Limb (tissue), 2 donors: ENCODE data around the gene TMEM92.

Source experiments
- DNase-seq, 2 donors: peaks; one replicate each; pipeline ENCODE4 v3.0.0-alpha.2; 2016; ENCODE audit errors: extremely low spot score in 2 of 2

The TMEM92 gene

DNA sequence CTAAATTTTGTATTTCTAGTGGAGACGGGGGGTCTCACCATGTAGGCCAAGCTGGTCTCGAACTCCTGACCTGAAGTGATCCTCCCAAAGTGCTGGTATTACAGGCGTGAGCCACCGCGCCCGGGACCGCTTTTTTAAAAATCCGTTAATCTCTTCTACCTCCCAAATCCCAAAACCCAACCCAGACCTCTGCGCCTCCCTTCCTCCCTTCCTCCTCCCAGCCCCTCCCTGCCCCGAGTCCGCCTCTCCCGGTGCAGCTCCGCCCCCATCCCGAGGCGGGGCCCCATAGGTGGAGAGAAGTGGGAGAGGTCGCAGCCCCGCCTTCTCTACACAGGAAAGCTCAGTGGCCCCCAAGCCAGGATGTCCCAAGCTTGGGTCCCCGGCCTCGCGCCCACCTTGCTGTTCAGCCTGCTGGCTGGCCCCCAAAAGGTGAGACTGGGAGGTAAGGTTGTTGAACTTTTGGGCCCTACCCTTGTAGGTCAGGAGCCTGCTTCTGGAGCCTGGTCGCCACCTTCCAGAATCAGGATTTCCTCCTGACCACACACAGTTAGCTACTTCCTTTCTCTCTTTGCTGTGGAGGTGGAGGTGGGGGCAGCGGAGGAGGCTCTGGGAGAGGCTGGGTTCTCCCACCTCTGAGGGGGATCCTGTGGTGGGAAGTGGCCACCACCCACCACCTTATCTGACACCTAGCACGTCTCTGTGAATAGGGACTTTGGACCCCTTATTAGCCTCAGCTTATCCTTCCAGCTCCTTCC is at the start of gene TMEM92:
Gene TMEM92 (plus strand): TSS at position 325 of the 755 bp plus-strand sequence. CDS start 36 bp downstream, at position 361.
- DNase-seq: no peak

DNA sequence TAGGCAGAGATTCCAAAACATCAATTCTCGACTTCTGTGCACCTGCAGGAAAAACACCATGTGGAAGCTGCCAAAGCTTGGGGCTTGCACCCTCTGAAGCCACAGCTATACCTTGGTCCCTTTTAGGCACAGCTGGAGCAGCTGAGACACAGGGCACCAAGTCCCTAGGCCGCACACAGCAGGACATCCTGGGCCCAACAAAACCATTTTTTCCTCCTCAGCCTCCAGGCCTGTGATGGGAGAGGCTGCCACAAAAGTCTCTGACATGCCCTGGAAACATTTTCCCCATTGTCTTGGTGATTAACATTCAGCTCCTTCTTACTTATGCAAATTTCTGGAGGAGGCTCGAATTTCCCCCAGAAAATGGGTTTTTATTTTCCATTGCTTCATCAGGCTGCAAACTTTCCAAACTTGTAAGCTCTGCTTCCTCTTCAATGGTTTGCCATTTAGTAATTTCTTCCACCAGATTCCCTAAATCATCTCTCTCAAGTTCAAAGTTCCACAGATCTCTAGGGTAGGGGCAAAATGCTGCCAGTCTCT is 48.5 kb upstream of the TMEM92 start:
- no peak for DNase-seq

DNA sequence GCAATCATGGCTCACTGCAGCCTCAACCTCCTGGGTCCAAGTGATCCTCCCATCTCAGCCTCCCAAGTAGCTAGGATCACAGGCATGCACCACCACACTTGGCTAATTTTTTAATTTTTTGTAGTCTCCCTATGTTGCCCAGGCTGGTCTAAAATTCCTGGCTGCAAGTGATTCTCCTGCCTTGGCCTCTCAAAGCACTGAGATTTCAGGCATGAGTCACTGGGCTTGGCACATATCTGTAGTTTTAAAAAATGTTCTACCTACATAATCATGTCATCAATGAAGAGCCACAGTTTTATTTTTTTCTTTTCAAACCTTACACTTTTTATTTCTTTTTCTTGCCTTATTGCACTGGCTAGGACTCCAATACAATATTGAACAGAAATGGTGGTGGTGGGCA is 39.7 kb upstream of the TMEM92 start:
- DNase-seq: no peak

DNA sequence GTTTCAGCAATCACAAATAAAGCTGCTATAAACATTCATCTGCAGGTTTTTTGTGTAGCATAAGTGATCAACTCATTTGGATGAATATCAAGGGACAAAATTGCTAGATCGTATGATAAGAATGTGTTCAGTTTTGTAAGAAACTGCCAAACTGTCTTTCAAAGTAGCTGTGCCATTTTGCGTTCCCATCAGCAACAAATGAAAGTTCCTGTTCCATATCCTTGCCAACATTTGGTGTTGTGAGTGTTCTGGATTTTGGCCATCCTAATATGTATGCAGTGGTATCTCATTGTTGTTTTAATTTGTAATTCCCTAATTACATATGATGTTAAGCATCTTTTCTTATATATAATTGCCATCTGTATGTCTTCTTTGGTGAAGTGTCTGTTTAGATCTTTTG is 36.4 kb upstream of the TMEM92 start:
- DNase-seq: no peak

DNA sequence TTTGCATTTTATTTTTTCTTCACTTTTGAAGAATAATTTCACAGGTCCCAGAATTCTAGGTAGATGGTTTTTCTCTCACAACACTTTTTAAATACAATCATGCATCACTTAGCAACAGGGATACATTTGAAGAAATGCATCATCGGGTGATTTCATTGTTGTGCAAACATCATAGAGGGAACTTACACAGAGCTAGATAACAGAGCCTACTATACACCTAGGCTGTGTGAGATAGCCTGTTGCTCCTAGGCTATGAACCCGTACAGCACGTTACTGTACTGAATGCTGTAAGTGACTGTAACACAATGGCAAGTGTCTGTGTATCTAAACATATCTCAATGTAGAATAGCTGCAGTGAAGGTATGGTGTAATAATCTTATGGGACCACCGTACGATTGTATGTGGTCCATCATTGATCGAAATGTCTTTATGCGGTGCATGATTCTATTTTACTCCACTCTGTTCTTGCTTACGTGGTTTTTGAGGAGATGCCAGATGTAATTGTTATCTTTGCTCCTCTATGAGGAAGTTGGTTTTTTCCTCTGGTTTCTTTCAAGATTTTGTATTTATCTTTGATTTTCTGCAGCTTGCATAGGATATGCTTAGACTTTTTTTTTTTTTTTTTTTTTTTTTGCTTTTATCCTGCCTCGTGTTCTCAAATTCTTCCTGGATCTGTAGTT is 35.5 kb upstream of the TMEM92 start:
- DNase-seq: no peak

DNA sequence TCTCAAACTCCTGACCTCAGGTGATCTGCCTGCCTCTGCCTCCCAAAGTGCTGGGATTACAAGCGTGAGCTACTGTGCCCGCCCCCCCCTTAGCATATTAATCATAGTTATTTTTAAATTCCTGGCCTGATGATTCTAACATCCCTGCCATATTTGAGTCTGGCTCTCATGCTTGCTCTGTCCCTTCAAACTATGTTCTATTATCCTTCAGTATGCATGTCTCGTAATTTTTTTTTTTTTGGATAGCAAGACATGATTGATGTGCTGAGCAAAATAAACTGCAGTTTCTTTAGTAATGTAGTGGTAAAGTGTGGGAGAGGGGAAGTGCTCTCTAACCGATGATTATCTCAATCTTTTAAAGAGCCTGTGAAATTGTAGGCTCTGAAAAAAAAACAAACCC is 34.3 kb upstream of the TMEM92 start:
- no peak for DNase-seq

DNA sequence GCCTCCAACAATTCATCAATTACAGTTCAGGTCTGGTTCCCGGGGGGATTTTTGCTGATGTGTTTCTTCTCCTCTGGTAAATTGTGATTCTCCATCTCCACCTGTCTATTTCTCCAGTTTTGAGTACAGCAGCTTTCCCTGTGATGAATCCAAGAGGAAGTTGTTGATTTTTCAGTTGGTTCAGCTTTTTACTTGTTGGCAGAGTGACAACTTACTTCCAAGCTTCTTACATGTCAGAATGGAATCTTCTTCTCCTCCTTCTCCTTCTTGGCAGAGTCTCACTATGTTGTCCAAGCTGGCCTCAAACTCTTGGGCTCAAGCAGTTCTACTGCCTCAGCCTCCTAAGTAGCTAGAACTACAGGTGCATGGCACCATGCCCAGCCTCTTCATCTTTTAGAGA is 33.4 kb upstream of the TMEM92 start:
- no peak for DNase-seq

DNA sequence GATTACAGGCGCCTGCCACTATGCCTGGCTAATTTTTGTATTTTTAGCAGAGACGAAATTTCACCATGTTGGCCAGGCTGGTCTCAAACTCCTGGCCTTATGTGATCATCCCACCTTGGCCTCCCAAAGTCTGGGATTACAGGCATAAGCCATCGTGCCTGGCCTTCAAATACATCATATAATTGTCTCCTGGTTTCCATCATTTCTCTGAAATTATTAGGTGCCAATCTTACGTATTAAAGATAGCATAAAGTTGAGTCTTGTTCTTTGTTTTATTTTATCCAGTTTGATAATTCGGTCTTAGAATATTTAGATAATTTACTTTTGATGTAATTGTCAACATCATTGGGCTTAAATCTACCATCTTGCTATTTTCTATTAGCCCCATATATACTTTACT is 32.8 kb upstream of the TMEM92 start:
- DNase-seq: no peak

DNA sequence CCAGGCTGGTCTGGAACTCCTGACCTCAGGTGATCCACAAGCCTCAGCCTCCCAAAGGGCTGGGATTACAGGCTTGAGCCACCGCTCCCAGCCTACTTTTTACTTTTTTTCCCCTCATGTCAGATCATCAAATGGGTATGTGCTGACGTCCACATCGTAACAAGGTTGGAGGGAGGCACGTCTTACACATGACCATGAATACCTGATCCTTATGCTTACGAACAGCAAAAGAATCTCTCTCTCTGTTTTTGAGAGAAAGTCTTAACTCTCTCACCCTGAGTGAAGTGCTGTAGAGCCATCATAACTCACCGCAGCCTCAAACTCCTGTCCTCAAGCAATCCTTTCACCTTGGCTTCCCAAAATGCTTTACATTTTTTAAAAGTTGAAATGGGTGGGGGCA is 29.5 kb upstream of the TMEM92 start:
- DNase-seq: no peak

DNA sequence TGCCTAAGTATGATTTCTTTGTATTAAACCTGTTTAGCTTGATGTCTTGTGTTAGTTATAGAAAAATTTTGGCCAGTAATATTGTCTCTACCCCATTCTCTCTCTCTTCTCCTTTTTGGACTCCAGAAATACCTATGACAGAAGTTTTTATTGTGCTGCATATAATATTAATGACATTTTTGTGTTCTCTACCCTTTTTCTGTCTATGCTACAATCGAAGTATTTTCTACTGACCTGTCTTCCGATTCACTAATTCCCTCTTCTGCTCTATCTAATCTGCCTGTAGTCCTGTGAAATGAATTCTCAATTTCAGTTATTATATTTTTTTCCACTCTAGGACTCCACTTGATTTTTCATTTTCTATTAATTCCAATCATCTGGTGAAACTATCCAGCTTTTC is 26.0 kb upstream of the TMEM92 start:
- no peak for DNase-seq

DNA sequence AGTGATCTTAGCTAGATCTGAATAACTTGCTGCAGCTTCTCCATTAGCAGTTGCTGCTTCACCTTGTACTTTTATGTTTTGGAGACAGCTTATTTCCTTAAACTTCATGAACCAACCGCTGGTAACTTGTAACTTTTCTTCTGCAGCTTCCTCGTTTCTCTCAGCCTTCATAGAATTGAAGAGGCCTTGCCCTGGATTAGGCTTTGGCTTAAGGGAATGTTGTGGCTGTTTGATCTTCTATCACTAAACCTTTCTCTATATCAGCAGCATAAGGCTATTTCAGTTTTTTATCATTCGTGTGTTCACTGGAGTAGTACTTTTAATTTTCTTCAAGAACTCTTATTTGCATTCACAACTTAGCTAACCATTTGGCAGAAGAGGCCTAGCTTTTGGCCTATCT is 21.5 kb upstream of the TMEM92 start:
- DNase-seq: no peak

DNA sequence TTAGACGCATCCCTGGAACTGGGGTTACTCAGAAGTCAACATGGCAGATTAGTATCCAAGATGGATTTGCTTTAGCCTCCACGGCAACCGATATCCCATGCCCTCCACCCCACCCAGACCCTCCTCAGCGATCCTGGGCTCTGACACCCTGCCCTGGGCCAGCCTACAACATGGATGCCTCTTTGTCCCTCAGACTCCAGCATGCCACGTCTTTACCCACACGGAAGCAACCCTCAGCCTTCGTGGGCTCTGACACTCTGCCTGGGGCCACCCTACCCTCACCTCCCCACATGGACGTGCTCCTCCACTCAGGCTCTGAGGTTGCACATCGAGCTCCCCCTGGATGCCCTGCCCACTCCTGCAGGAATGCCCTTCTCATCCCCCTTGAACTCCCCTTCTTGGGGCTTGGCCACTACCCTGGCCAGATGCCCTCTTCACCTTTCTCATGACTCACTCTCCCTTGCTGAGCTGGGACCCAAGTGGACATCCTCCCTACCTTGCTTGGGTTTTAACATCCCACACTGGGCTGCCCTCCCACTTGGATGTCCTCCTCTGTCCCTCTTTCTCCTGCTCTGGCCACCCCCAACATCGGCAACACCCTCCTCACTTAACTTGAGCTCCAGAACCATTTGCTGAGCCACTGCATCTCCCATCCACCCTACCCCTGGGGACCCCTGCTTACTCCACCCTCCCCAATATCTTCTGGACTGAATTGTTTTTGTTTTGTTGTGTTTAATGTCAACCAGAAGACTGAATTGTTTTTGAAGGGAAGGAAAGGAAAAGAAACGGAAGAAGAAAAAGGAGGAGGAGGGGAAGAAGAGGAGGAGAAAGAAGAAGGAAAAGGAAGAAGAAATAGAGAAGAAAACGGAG is 18.3 kb upstream of the TMEM92 start:
- no peak for DNase-seq

DNA sequence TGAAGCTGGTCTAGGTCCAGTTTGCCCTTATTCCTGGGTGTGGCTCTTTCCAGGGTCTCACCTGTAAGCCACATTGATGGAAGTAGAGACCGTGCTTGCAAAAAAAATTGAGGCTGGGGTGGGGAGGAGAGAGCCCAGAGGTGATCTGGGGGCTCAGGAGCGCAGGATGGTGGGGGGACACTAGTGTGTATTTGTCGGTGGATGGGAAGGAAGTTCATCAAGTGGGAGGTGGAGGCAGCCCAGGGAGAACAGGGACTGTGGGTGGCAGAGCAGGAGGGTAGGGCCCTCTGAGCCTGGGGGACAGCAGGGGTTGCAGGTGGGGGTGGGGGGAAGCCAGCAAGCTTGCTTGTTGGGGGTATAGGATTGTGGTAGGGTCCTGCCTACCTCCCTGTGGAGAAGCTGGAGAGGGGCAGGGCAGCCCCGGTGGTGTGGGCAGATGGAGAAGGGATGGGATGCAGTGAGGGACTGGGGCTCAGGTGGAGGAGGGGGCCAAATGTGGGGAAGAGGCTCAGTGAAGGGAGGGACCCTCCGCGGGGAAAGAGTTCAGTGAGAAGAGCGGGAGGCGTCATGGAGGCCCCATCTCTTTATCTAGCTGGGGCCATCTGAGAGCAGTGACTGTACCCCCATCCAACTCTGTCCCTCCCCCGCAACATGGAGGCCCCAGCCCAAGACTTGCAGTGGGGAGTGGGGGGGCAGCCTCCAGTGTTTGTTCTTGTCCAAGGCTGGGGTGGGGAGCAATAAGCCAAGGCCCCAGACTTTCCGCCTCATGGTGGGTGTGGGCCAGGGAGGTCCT is 17.2 kb upstream of the TMEM92 start:
- DNase-seq: peak in 1 of 2 donors; percentile 31

DNA sequence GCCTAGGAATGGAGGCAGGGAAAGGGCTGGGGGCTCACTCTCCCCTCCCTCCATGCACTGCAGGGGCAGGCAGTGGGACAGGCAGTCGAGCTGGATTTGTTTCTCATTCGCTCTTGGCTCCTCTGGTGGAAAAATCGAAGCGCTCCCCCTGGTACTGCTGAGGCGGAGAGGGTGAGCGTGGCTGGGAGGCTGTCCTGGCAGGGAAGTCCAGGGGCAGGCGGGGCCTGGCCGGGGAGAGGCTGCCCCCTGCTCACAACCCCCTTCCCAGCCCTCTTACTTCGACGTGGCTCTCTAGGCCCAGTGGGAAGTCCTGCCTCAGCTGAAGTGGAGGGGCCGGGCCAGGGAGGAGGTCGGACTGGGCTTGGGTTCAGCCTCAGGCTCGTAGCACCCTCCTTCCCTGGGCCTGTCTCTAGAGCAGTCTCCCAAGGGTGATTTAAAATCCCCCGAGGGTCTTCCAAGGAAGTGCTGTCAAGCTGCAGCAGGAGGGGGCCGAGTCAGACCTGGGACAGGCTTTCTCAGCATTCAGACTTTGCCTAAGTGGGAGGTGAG is 16.5 kb upstream of the TMEM92 start:
- peak; percentile 78 to 87 for DNase-seq

DNA sequence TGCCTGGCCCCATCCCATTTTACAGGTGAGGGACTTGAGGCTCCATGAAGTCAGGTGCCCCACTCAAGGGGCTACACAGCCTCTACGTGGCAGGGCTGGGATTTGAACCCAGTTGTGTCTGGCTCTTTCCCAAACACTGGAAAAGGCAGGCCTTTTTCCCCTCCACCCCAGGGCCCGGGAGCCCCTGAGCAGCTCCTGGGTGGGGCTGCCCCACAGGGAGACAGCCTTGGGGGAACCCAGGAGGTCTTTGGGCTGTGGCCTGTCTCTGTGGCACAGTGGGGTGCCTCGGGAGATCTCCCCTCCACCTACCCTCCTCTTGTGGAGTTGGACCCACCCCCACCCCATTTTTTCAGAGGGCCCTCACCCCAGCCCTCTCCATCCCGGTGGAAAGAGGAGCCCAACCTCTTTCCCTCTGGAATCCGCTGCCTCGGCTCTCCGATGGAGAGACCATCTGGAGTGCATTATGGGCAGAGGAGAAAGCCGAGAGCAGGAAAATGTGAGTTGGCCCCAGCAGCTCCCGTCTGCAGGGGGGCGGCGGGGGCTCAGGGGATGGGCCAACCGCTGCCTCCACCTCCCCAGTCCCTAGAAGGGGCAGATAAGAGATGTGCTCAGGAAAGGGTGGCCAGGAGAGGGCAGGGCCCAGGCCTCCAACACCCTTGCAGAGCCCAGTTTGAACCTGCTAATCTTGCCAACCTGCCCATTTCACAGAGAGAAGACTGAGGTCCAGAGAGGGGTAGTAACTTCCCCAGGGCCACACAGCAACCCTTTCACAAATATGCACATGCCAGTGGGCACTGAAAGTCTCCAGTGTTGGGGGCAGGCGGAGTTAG is 15.4 kb upstream of the TMEM92 start:
- DNase-seq: peak; percentile 77 to 88

DNA sequence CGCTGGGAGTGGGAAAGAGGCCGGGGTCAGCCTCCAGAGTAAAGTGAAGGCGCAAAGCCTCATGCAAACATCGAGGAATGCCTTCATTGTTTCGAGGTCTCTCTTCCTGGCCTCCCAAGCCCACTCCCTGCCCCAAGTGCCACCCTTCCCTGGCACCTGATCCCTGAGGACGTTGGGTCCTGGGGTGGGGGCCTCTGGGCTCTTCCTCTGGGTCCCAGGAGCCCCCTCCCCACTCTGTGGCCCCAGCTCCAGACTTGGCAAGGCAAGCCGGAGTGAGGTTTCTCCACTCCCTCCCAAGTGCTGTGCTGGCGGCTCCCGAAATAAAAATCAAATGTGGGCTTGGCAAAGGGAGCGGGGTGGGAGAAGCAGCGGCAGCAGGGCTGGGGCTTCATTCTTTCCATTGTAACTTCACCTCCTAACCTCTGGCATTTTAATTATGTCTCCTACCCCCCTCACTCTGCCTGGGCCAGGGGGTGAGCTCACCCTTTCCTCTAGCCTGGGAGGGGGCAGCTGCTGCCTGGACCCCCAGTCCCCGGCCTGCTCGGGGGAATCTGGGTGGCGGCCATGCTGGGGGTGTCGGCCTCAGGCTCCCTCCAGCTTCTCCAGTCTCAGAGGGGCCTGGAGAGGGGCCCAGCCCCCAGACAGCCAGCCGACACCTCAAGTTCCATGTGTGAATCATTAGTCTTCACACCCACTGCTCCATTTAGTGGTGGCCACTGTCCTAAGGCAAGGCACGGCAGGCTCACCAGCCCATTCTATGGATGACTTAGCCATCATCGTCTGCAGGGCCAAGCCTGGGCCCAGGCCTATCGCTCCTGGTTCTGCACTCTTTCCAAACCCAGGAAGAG is 14.6 kb upstream of the TMEM92 start:
- DNase-seq: peak; percentile 72 to 75

DNA sequence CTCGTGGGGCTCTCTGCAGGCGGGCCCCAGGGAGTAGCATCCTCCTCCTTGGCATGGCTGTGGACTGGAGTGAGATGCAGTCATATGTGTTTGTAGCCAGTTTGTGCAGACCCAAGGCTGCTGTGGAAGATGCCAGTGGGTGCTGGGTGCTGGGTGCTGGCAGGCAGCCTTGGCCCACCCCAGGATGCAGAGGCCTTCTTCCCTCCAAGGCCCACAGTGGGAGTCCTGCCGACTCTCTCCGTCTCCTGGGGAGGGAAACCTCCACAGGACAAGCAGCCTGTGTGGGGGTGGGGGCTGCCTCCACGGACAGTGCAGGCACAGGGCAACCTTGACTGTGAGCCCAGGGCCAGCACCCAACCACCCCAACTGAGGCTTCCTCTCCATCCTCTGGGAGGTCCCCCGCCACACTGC is 13.8 kb upstream of the TMEM92 start:
- no peak for DNase-seq

DNA sequence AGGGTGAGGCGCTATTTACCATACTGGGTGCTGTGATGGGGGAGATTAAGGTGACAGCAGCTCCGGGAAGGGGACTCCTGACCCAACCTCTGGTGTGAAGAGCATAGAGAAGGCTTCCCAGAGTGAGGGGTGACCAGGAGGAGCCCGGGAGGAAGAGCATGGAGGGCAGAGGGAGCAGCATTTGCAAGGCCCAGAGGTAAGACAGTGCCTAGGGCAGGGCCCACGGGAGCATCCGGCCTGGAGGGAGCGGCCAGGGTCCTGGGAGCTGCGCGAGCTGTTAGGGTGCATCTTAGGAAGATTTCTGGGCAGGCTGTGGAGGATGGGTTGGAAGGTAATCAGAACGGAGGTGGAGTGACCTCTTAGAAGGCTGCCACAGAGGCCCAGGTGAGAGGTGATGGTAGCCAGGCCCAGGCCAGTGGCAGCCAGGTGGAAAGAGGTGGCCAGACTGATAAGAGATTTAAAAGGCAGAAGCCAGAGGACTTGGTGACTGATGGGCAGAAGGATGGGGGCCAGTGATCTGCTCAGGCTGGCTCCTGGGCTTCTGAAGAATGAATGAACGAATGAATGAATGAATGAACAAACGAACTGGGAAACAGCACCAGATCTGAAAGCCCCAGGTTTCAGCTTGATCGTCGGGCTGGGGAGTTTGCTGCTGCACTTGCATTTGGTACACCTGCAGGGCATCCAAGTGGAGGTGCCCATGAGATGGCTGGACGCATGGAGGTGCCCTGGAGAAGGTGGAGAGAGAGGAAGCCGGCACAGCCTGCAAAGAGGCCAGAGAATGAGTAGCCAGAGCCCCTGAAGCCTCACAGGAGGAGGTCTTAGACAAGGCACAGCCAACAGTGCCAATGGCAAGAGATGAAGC is 13.0 kb upstream of the TMEM92 start:
- no peak for DNase-seq
